Measurements from ENCODE around the gene LRMDA. TPM values are rescaled to one million over a fixed set of nuclear protein-coding genes. Genes with fewer than 3 reads are reported as not detected.

LRMDA gene
- total RNA-seq, 4 donors from 2014 or later: 12.0 to 15.9 (median 13.9) TPM

- DNase-seq (ENCODE audit: low spot score) (no peak), ATAC-seq (ENCODE audit: low FRiP score) (peak; percentile 7)
- TF ChIP-seq CTCF (IDR thresholded peaks at IDR 0.05): no peak
These were observed 28.8 kb upstream of the LRMDA start for GRCh38 chr10:75402486-75403143.

GRCh38 chr10:75403144-75403938, 28.1 kb upstream of the LRMDA start:
- no peak for TF ChIP-seq CTCF (IDR thresholded peaks at IDR 0.05)
- ATAC-seq (ENCODE audit: low FRiP score) (no peak), DNase-seq (ENCODE audit: low spot score) (no peak)

GRCh38 chr10:75403939-75404814, 27.2 kb upstream of the LRMDA start:
- no peak for ATAC-seq (ENCODE audit: low FRiP score)
- TF ChIP-seq CTCF (IDR thresholded peaks at IDR 0.05): no peak
- no peak for DNase-seq (ENCODE audit: low spot score)

GRCh38 chr10:75404815-75405597, 26.4 kb upstream of the LRMDA start:
- ATAC-seq (ENCODE audit: low FRiP score): no peak
- no peak for DNase-seq (ENCODE audit: low spot score)
- TF ChIP-seq CTCF (IDR thresholded peaks at IDR 0.05): no peak

GRCh38 chr10:75405598-75406461, 25.6 kb upstream of the LRMDA start:
- DNase-seq (ENCODE audit: low spot score) (no peak), ATAC-seq (ENCODE audit: low FRiP score) (no peak)
- no peak for TF ChIP-seq CTCF (IDR thresholded peaks at IDR 0.05)

Data from omental fat pad (tissue), 4 donors.